Adrenal gland (tissue), 5 donors: ENCODE data around the gene TMEM115.

ENCODE experiments used
- POLR2A ChIP-seq, 2 donors: fragments of 450-650 bp; IDR thresholded peaks; one replicate each; pipeline ENCODE4 v1.6.1; 2017; ENCODE audit warnings: antibody characterized with exemption in 2 of 2, mild to moderate bottlenecking in 2 of 2, moderate library complexity in 1 of 2
- TF ChIP-seq, protein P1 (sequence below), 6 experiments: fragments of 450-650 bp in 4 of 6; fragments of 200-600 bp in 2 of 6; sonication (generic) in 1 of 6; IDR thresholded peaks; 1 replicate in 5 of 6; 2 replicates in 1 of 6; pipeline versions ENCODE4 v1.5.1 to v1.8.0; 2016 to 2021; ENCODE audit warnings: antibody characterized with exemption in 6 of 6, mild to moderate bottlenecking in 2 of 6, moderate library complexity in 1 of 6
- donor health status: DM: no; HTN: no; CAD: no.

DNA sequence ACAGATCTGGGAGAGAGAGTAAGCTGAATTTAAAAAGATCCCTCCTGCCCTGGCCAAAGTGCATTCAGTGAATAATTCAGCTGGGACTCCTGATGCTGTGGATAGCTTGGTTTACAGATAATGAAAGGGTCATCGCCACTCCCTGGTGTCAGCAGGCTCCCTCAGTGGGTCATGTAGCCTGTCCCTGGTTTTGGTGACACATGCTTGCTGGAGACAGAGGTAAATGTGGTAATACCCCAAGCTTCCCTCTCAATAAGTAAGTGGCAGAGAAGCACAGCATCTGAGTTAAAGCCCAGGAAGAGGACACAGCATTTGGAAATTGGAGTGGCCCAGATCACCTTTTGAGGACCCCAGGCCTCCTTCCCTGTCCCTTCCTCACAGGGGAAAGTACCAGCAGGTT, 1.8 kb downstream of the TMEM115 start:
- TF ChIP-seq, protein P1, sequence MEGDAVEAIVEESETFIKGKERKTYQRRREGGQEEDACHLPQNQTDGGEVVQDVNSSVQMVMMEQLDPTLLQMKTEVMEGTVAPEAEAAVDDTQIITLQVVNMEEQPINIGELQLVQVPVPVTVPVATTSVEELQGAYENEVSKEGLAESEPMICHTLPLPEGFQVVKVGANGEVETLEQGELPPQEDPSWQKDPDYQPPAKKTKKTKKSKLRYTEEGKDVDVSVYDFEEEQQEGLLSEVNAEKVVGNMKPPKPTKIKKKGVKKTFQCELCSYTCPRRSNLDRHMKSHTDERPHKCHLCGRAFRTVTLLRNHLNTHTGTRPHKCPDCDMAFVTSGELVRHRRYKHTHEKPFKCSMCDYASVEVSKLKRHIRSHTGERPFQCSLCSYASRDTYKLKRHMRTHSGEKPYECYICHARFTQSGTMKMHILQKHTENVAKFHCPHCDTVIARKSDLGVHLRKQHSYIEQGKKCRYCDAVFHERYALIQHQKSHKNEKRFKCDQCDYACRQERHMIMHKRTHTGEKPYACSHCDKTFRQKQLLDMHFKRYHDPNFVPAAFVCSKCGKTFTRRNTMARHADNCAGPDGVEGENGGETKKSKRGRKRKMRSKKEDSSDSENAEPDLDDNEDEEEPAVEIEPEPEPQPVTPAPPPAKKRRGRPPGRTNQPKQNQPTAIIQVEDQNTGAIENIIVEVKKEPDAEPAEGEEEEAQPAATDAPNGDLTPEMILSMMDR (IDR thresholded peaks at IDR 0.05): no peak
- peak in 1 of 2 donors; percentile 13 for TF ChIP-seq POLR2A (IDR thresholded peaks at IDR 0.05)
